ENCODE results near the gene MPIG6B. TPM values are rescaled to one million over a fixed set of nuclear protein-coding genes. Genes with fewer than 3 reads are reported as not detected.

The MPIG6B gene
- total RNA-seq, 1 experiment from 2014 or later: not detected

GRCh38 chr6:31744422-31744821 is 21.2 kb downstream of the MPIG6B start:
- H3K27me3 ChIP-seq (ENCODE audit: insufficient read depth, low read length): no peaks in the 10 kb centered on the region
- TF ChIP-seq CTCF (conservative IDR thresholded peaks at IDR 0.05): no peak
- no CpG with 5 or more reads among the region's 1 CpG for WGBS (ENCODE audit: extremely low coverage, insufficient read length, low lambda C conversion rate)

More at GRCh38 chr6:31744422-31744821, 21.2 kb downstream of the MPIG6B start:
- Mint-ChIP-seq H3K4me1 (peaks cover 13 to 28% of the 10 kb centered on the region in 2 experiments), H3K9me3 (no peaks in the 10 kb centered on the region), H3K27ac (peak overlapping the region; percentile 31 to 50 (median 48); a peak in 6 of 7 replicates), H3K36me3 (ENCODE audit: insufficient read depth in 1 of 3, low read depth in 3 of 3) (peaks cover 18 to 53% (median 32%) of the 10 kb centered on the region in 3 experiments), H3K27me3 (ENCODE audit: low read depth) (no peaks in the 10 kb centered on the region), H3K4me3 (no peak overlapping the region)
- H4K91ac ChIP-seq (ENCODE audit: insufficient read length, low read depth, low read length): no peak overlapping the region
- no peak overlapping the region for H3K56ac ChIP-seq (ENCODE audit: insufficient read length, low read depth, low read length)
- no peak overlapping the region for H3K27ac ChIP-seq (ENCODE audit: insufficient read length, low read depth, low read length)
- DNase-seq: no peak
- H2BK5ac ChIP-seq (ENCODE audit: insufficient read length, low read length): no peak overlapping the region
- H2BK12ac ChIP-seq (ENCODE audit: insufficient read length, low read depth, low read length): no peak overlapping the region
- H3T11ph ChIP-seq (ENCODE audit: low read length): no peak overlapping the region
- H2BK20ac ChIP-seq (ENCODE audit: low read depth, low read length, poor library complexity, severe bottlenecking): no peak overlapping the region
- H4K5ac ChIP-seq (ENCODE audit: insufficient read length, low read depth, low read length): no peak overlapping the region
- no peak overlapping the region for H3K9ac ChIP-seq (ENCODE audit: extremely low read depth, insufficient read length, low read length)
- H3K79me1 ChIP-seq (ENCODE audit: insufficient read depth, low read depth, low read length, poor library complexity, severe bottlenecking): no peaks in the 10 kb centered on the region
- no peak overlapping the region for H2AK5ac ChIP-seq (ENCODE audit: insufficient read length, low read length)
- no peaks in the 10 kb centered on the region for H3K4me1 ChIP-seq (ENCODE audit: insufficient read depth, low read length)
- H3K23me2 ChIP-seq (ENCODE audit: insufficient read length, low read depth, low read length, poor library complexity, severe bottlenecking): peaks cover 7% of the 10 kb centered on the region
- H4K20me1 ChIP-seq (ENCODE audit: control insufficient read depth, insufficient read depth, insufficient read length): no peaks in the 10 kb centered on the region
- no peak overlapping the region for H3K4me2 ChIP-seq (ENCODE audit: insufficient read depth, insufficient read length, low read length)
- no peak overlapping the region for H3K18ac ChIP-seq (ENCODE audit: insufficient read length, low read depth, low read length)
- no peak overlapping the region for H3K23ac ChIP-seq (ENCODE audit: insufficient read length, low read depth, low read length)
- H3K9me3 ChIP-seq (ENCODE audit: control insufficient read depth, low read depth, low read length): no peaks in the 10 kb centered on the region
- H2BK15ac ChIP-seq (ENCODE audit: low read depth, low read length): no peak overlapping the region
- no peak overlapping the region for H2BK120ac ChIP-seq (ENCODE audit: low read depth, low read length, poor library complexity, severe bottlenecking)
- no peaks in the 10 kb centered on the region for H3K79me2 ChIP-seq (ENCODE audit: insufficient read depth, low read length)
- H2AFZ ChIP-seq (ENCODE audit: low read length): no peak overlapping the region
- H3K14ac ChIP-seq (ENCODE audit: insufficient read depth, low read length): no peak overlapping the region
- no peak overlapping the region for H4K8ac ChIP-seq (replicated peaks; ENCODE audit: insufficient read length, low read depth, low read length)
- H3K4ac ChIP-seq (ENCODE audit: low read depth, low read length): no peak overlapping the region
